Spinal cord (tissue), 10 donors: ENCODE results near the gene GPX4. TPM values are rescaled to one million over a fixed set of nuclear protein-coding genes. Genes with fewer than 3 reads are reported as not detected.

Source experiments
- DNase-seq, 6 donors: peaks; one replicate each; pipeline versions ENCODE4 v3.0.0 to v3.0.0-alpha.2; 2013 to 2015; ENCODE audit warnings: low spot score in 6 of 6, low read depth in 4 of 6
- H3K27ac ChIP-seq: one replicate; pipeline ENCODE4 v1.5.1; 2013; ENCODE audit warnings: low read depth, low read length, control low read depth
- H3K27me3 ChIP-seq: one replicate; pipeline ENCODE4 v1.6.1; 2013; ENCODE audit warnings: low read length; ENCODE audit not compliant: control insufficient read depth, insufficient read depth
- H3K36me3 ChIP-seq: one replicate; pipeline ENCODE4 v1.6.1; 2013; ENCODE audit warnings: low read length; ENCODE audit not compliant: control insufficient read depth, insufficient read depth
- H3K4me1 ChIP-seq: one replicate; pipeline ENCODE4 v1.6.1; 2013; ENCODE audit warnings: low read length; ENCODE audit not compliant: control insufficient read depth, insufficient read depth
- H3K4me3 ChIP-seq: one replicate; pipeline ENCODE4 v1.5.1; 2013; ENCODE audit warnings: low read depth, low read length, control low read depth
- H3K9me3 ChIP-seq: one replicate; pipeline ENCODE4 v1.6.1; 2013; ENCODE audit warnings: low read length; ENCODE audit not compliant: control insufficient read depth, insufficient read depth
- WGBS: methylation state at CpG from one replicate; pipeline ENCODE4 v1.1.5; 2013; ENCODE audit warnings: missing lambda C conversion rate; ENCODE audit not compliant: insufficient coverage; 5-methylcytosine and 5-hydroxymethylcytosine counted together
- polyA plus RNA-seq, 2 donors: library from polyadenylated mRNA; unstranded; fragments of 120-200 nt; gene quantifications; one replicate each; pipeline ENCODE4 v1.2.1, GENCODE V29; 2013; ENCODE audit not compliant: insufficient read length in 2 of 2
- total RNA-seq, 2 donors: library from RNA; depleted of rRNA in 1 of 2; stranded (reverse); fragments of 120-200 nt in 1 of 2; fragments of >200 nt in 1 of 2; gene quantifications; one replicate each; pipeline versions ENCODE4 v1.2.3 to v1.2.4, GENCODE V29; 2013 to 2014
- donor health status: healthy.

Gene GPX4
- total and polyA plus RNA-seq, 4 donors: 123 to 452 (median 365) TPM

GRCh38 chr19:1091544-1092175 lies 12.1 kb upstream of the GPX4 start:
- H3K36me3 ChIP-seq: peaks cover 75% of the 10 kb centered on the region
- 93% methylated on average over 20 of the region's 27 CpGs for WGBS
- H3K9me3 ChIP-seq: no peaks in the 10 kb centered on the region
- no peaks in the 10 kb centered on the region for H3K27me3 ChIP-seq
- peaks cover 23% of the 10 kb centered on the region for H3K4me1 ChIP-seq
- no peak overlapping the region for H3K4me3 ChIP-seq
- no peak for DNase-seq
- no peak overlapping the region for H3K27ac ChIP-seq

GRCh38 chr19:1093330-1093729 lies 10.5 kb upstream of the GPX4 start:
- DNase-seq: no peak
- Histone ChIP-seq H3K4me1 (peaks cover 23% of the 10 kb centered on the region), H3K36me3 (peaks cover 58% of the 10 kb centered on the region), H3K27me3 (no peaks in the 10 kb centered on the region), H3K9me3 (no peaks in the 10 kb centered on the region), H3K27ac (no peak overlapping the region), H3K4me3 (no peak overlapping the region)
- 93% methylated on average over 14 of the region's 15 CpGs for WGBS

- no peak for DNase-seq
- Histone ChIP-seq H3K27ac (no peak overlapping the region), H3K27me3 (no peaks in the 10 kb centered on the region), H3K36me3 (peaks cover 52% of the 10 kb centered on the region), H3K9me3 (no peaks in the 10 kb centered on the region), H3K4me1 (peaks cover 23% of the 10 kb centered on the region), H3K4me3 (peak overlapping the region; percentile 73)
- 77% methylated on average over 26 of the region's 32 CpGs for WGBS
Observed at GRCh38 chr19:1093811-1094553, 9.8 kb upstream of the GPX4 start.

DNA sequence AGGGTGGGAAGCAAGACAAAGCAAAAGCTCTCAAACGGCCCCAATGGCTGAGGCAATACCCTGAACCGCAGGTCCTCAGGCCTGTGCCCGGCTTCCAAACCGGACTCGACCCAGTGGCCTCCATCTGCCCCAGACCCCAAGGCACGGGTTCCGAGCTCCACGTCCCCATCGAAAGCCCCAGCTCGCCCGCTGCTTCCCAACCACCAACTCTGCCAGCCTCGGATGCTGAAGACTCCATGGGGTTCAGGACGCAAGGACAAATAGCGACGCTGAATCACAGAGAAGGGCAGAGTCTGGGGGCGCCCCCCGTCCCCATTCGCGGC lies 9.2 kb upstream of the GPX4 start:
- H3K27ac ChIP-seq: no peak overlapping the region

GRCh38 chr19:1094978-1095701 lies 8.7 kb upstream of the GPX4 start, which contains the start of gene POLR2E:
TSS of gene POLR2E (minus strand) at chr19:1095375. CDS start at chr19:1095315, 60 bp downstream.
- Histone ChIP-seq H3K27ac (peak within 1 kb of the TSS; percentile 40), H3K4me3 (peak within 1 kb of the TSS; percentile 73), H3K4me1 (peaks cover 23% of the 10 kb centered on the region), H3K9me3 (no peaks in the 10 kb centered on the region), H3K27me3 (no peaks in the 10 kb centered on the region), H3K36me3 (peaks cover 40% of the 10 kb centered on the region)
- DNase-seq: peak; percentile 91 to 100 (median 97)
- under 1% methylated on average over 81 of the region's 81 CpGs for WGBS

More for the DNA sequence above, 9.2 kb upstream of the GPX4 start:
- H3K9me3 ChIP-seq: no peaks in the 10 kb centered on the region
- under 1% methylated on average over 19 of the region's 19 CpGs for WGBS
- peaks cover 45% of the 10 kb centered on the region for H3K36me3 ChIP-seq
- peak overlapping the region; percentile 73 for H3K4me3 ChIP-seq
- H3K27me3 ChIP-seq: no peaks in the 10 kb centered on the region
- no peak for DNase-seq
- peaks cover 23% of the 10 kb centered on the region for H3K4me1 ChIP-seq

DNA sequence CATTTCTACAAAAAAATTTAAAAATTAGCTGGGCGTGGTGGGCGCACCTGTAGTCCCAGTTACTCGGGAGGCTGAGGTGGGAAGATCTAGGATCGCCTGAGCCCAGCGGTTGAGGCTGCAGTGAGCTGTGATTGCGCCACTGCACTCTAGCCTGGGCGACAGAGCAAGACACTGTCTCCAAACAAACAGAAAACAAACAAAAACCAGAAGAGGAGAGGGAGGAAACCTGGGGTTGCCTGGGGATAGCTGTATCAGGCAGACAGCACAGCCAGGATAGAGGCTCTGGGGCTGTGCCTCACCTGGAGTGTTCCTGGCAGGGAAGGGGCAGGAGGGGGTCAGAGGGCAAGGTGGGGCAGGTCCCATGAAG lies 6.0 kb upstream of the GPX4 start:
- Histone ChIP-seq H3K4me1 (peaks cover 41% of the 10 kb centered on the region), H3K9me3 (no peaks in the 10 kb centered on the region), H3K27ac (no peak overlapping the region), H3K4me3 (no peak overlapping the region), H3K36me3 (peaks cover 13% of the 10 kb centered on the region), H3K27me3 (no peaks in the 10 kb centered on the region)
- DNase-seq: no peak
- WGBS: 87% methylated on average over 5 of the region's 7 CpGs

- 59% methylated on average over 14 of the region's 15 CpGs for WGBS
- Histone ChIP-seq H3K4me3 (no peak overlapping the region), H3K27ac (no peak overlapping the region), H3K36me3 (peaks cover 7% of the 10 kb centered on the region), H3K9me3 (no peaks in the 10 kb centered on the region), H3K4me1 (peaks cover 43% of the 10 kb centered on the region), H3K27me3 (no peaks in the 10 kb centered on the region)
- no peak for DNase-seq
Observed at GRCh38 chr19:1098177-1099051, 5.4 kb upstream of the GPX4 start.

DNA sequence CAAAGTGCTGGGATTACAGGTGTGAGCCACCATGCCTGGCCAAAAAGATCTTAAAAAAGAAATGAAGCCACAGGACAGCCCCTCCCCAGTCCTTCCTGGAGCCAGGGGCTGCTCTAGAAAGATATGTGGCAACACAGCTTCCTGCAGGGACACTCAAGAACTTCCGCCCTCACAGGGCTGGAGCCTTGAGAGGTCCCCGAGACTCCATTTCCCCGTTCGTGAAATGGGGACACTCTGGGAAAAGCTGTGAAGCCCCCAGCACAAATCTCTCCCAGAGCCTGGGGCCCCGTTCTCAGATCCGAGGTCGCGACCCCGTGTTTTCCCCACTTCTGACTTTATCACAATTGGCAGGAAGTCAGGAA lies 2.5 kb upstream of the GPX4 start:
- Histone ChIP-seq H3K4me1 (peaks cover 41% of the 10 kb centered on the region), H3K27ac (peak overlapping the region; percentile 91), H3K36me3 (peaks cover 16% of the 10 kb centered on the region), H3K9me3 (no peaks in the 10 kb centered on the region), H3K27me3 (no peaks in the 10 kb centered on the region), H3K4me3 (no peak overlapping the region)
- 61% methylated on average over 9 of the region's 9 CpGs for WGBS
- DNase-seq: no peak

GRCh38 chr19:1102407-1103131 lies 1.2 kb upstream of the GPX4 start:
- H3K4me1 ChIP-seq: peaks cover 46% of the 10 kb centered on the region

More at GRCh38 chr19:1102407-1103131, 1.2 kb upstream of the GPX4 start:
- no peak for DNase-seq
- Histone ChIP-seq H3K4me3 (no peak overlapping the region), H3K27me3 (no peaks in the 10 kb centered on the region), H3K36me3 (peaks cover 29% of the 10 kb centered on the region), H3K9me3 (no peaks in the 10 kb centered on the region), H3K27ac (peak overlapping the region; percentile 91)
- WGBS: 84% methylated on average over 10 of the region's 17 CpGs
